DMS79 treated with DMSO at 0.1 percent for 48 hours (cell line): ENCODE data around the gene DAB2.

ENCODE experiments used
- DNase-seq: peaks from one replicate; lab custom pipeline; 2025; lab: John Stamatoyannopoulos, UW

DAB2 gene

GRCh38 chr5:39424736-39425637, at the start of gene DAB2:
DAB2 (minus strand) TSS chr5:39424980; CDS start chr5:39394320, 30,660 bp downstream.
- DNase-seq: no peak

GRCh38 chr5:39473156-39473775, 48.5 kb upstream of the DAB2 start:
- DNase-seq: no peak

GRCh38 chr5:39471836-39472508, 47.2 kb upstream of the DAB2 start:
- DNase-seq: no peak

GRCh38 chr5:39470811-39471210, 46.0 kb upstream of the DAB2 start:
- DNase-seq: no peak

- DNase-seq: no peak
These were observed 45.1 kb upstream of the DAB2 start for GRCh38 chr5:39469777-39470415.

- no peak for DNase-seq
These were observed 44.4 kb upstream of the DAB2 start for GRCh38 chr5:39469176-39469575.

- no peak for DNase-seq
These were observed 42.1 kb upstream of the DAB2 start for GRCh38 chr5:39466846-39467245.

GRCh38 chr5:39465843-39466242, 41.1 kb upstream of the DAB2 start:
- no peak for DNase-seq

GRCh38 chr5:39465097-39465496, 40.3 kb upstream of the DAB2 start:
- no peak for DNase-seq

- no peak for DNase-seq
These were observed 39.3 kb upstream of the DAB2 start for GRCh38 chr5:39464088-39464487.

GRCh38 chr5:39462211-39462610, 37.4 kb upstream of the DAB2 start:
- DNase-seq: no peak

- no peak for DNase-seq
These were observed 36.4 kb upstream of the DAB2 start for GRCh38 chr5:39461007-39461682.

- no peak for DNase-seq
These were observed 35.1 kb upstream of the DAB2 start for GRCh38 chr5:39459907-39460306.

- DNase-seq: no peak
These were observed 34.3 kb upstream of the DAB2 start for GRCh38 chr5:39459071-39459470.

GRCh38 chr5:39455645-39456044, 30.9 kb upstream of the DAB2 start:
- no peak for DNase-seq

GRCh38 chr5:39453606-39454005, 28.8 kb upstream of the DAB2 start:
- no peak for DNase-seq

GRCh38 chr5:39452846-39453245, 28.1 kb upstream of the DAB2 start:
- DNase-seq: no peak

- no peak for DNase-seq
These were observed 26.6 kb upstream of the DAB2 start for GRCh38 chr5:39451276-39451941.

GRCh38 chr5:39450487-39450886, 25.7 kb upstream of the DAB2 start:
- no peak for DNase-seq

GRCh38 chr5:39449591-39449990, 24.8 kb upstream of the DAB2 start:
- DNase-seq: no peak

GRCh38 chr5:39448506-39449128, 23.8 kb upstream of the DAB2 start:
- DNase-seq: no peak
